ENCODE results near the gene SPAG16.
"Not testable (repeated sequence)": the region's sequence is repeated elsewhere in the genome, so short reads cannot be mapped to it uniquely, and the experiment has no call there.

Gene SPAG16

GRCh38 chr2:213271947-213272346, 12.3 kb upstream of the SPAG16 start:
- DNase-seq (ENCODE audit: low read depth, low spot score): no peak

- DNase-seq (ENCODE audit: low read depth, low spot score): no peak
These were observed 10.1 kb upstream of the SPAG16 start for GRCh38 chr2:213274143-213274542.

GRCh38 chr2:213275265-213275664, 9.0 kb upstream of the SPAG16 start:
- no peak for DNase-seq (ENCODE audit: low read depth, low spot score)

GRCh38 chr2:213277134-213277533, 7.1 kb upstream of the SPAG16 start:
- not testable (repeated sequence) for DNase-seq (ENCODE audit: low read depth, low spot score)

GRCh38 chr2:213279116-213279620, 5.1 kb upstream of the SPAG16 start:
- no peak for DNase-seq (ENCODE audit: low read depth, low spot score)

- no peak for DNase-seq (ENCODE audit: low read depth, low spot score)
These were observed 4.3 kb upstream of the SPAG16 start for GRCh38 chr2:213279971-213280370.

GRCh38 chr2:213281156-213281555, 3.1 kb upstream of the SPAG16 start:
- DNase-seq (ENCODE audit: low read depth, low spot score): no peak

GRCh38 chr2:213285404-213285803, 1.1 kb downstream of the SPAG16 start:
- no peak for DNase-seq (ENCODE audit: low read depth, low spot score)

GRCh38 chr2:213286161-213286560, 1.9 kb downstream of the SPAG16 start:
- no peak for DNase-seq (ENCODE audit: low read depth, low spot score)

GRCh38 chr2:213288913-213289700, 4.8 kb downstream of the SPAG16 start:
- no peak for DNase-seq (ENCODE audit: low read depth, low spot score)

GRCh38 chr2:213290501-213290900, 6.2 kb downstream of the SPAG16 start:
- DNase-seq (ENCODE audit: low read depth, low spot score): no peak

- no peak for DNase-seq (ENCODE audit: low read depth, low spot score)
These were observed 12.0 kb downstream of the SPAG16 start for GRCh38 chr2:213296270-213296669.

GRCh38 chr2:213306316-213306942, 22.2 kb downstream of the SPAG16 start:
- DNase-seq (ENCODE audit: low read depth, low spot score): no peak

- no peak for DNase-seq (ENCODE audit: low read depth, low spot score)
These were observed 31.1 kb downstream of the SPAG16 start for GRCh38 chr2:213315168-213315876.

- peak; percentile 65 for DNase-seq (ENCODE audit: low read depth, low spot score)
These were observed 31.9 kb downstream of the SPAG16 start for GRCh38 chr2:213316001-213316735.

- peak; percentile 29 for DNase-seq (ENCODE audit: low read depth, low spot score)
These were observed 33.7 kb downstream of the SPAG16 start for GRCh38 chr2:213317929-213318328.

GRCh38 chr2:213320604-213321003, 36.3 kb downstream of the SPAG16 start:
- DNase-seq (ENCODE audit: low read depth, low spot score): no peak

GRCh38 chr2:213336253-213336770, 52.0 kb downstream of the SPAG16 start:
- no peak for DNase-seq (ENCODE audit: low read depth, low spot score)

GRCh38 chr2:213353419-213353818, 69.2 kb downstream of the SPAG16 start:
- no peak for DNase-seq (ENCODE audit: low read depth, low spot score)

- DNase-seq (ENCODE audit: low read depth, low spot score): no peak
These were observed 92.4 kb downstream of the SPAG16 start for GRCh38 chr2:213376644-213377043.

- DNase-seq (ENCODE audit: low read depth, low spot score): not testable (repeated sequence)
These were observed 122.8 kb downstream of the SPAG16 start for GRCh38 chr2:213407027-213407426.

All from brain pericyte (primary cell).